GM21367 (cell line): ENCODE results near the gene JMJD7.

ENCODE experiments used
- ATAC-seq: cut with Tn5 transposase; IDR thresholded peaks from one replicate; pipeline ENCODE4 v1.9.1; 2021; ENCODE audit not compliant: unreplicated experiment

Gene JMJD7

GRCh38 chr15:41827880-41828806 is at the start of gene JMJD7:
Gene JMJD7 (plus strand): TSS chr15:41828092. CDS start chr15:41828125, 33 bp downstream.
- peak; percentile 48 for ATAC-seq

GRCh38 chr15:41778521-41778920 is 49.4 kb upstream of the JMJD7 start:
- ATAC-seq, result no peak

GRCh38 chr15:41779662-41780157 is 48.2 kb upstream of the JMJD7 start:
- ATAC-seq, result no peak

DNA sequence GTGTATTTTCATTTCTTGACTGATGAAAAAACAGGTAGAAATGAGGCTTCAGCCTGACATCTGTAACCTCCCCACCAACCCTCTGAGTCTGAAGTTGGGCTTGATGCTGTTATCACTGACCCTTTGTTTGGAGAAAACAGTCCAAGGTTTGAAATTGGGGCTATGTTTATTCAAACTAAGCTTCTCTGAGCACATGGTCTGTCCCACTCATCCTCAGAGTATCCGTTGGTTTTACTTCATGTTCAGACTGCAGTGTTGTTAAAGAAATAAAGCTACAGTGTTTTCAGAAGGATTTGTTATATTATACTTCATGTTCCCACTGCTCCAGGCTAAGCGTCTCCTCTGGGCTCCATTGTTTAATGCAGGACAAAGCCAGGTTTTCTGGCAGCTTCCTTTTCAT is 47.6 kb upstream of the JMJD7 start:
- no peak for ATAC-seq

- no peak for ATAC-seq
These were observed 47.2 kb upstream of the JMJD7 start for GRCh38 chr15:41780727-41781126.

DNA sequence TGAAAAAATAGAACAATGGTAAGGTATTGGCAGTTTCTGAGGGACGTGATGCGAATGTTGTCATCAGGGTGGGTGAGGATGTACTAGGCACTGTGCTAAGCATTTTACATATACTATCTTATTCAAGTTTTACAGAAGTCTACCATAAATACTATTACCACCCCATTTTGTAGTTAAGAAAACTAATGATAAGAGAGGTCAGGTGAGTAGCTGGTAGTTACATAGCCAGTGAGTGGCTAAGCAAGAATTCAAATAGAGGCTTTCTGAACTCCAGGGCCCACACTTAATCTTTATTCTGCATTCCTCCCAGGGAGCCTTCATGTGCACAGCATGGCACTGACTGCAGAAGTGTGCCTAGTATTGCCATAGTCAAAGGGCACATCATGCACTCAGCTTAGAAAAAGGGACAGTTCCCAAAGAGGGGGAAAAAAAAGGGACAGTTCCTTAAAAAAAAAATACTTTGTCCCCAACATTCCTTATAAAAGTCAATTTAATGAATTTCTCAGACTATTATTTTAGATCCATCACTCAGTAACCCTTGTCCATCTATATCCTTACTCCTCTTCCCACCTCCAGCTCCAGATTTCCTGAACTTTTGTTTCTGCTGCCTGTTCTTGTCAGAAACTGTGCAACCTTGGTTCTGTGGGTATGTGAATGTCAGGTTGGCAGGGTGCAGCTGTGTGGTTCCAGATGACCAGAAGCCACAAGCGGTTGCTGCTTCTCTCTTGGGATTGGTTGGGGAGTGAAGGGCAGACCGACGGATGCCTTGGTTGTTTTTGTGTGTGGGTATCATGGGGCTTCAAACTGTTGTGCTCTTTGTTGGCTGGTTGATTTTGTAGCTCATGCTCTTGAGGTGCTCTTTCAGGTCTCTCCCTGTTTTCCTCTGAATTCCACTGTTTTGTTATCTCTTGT is 45.3 kb upstream of the JMJD7 start:
- no peak for ATAC-seq

GRCh38 chr15:41783296-41783695 is 44.6 kb upstream of the JMJD7 start:
- no peak for ATAC-seq

GRCh38 chr15:41788262-41788661 is 39.6 kb upstream of the JMJD7 start:
- ATAC-seq, result no peak

GRCh38 chr15:41789236-41789635 is 38.7 kb upstream of the JMJD7 start:
- no peak for ATAC-seq

DNA sequence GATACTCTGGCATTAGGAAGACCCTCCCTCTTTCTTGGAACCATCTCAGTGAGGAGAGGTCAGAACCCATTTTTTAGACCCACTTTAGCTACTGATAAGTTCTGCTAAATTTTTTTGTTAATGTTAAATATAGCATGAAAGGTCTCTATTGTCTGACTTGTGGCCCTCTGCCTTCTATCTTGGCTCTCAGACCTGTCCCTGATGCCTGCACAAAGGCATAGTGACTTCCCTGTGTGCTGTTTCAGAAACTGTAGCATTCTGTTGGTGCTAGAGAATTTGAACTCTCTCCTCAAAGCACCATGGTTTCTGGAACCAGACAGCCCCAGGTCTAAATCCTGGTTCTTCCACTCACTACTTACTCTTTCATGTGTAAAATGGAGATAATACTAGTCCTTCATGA is 38.2 kb upstream of the JMJD7 start:
- no peak for ATAC-seq

DNA sequence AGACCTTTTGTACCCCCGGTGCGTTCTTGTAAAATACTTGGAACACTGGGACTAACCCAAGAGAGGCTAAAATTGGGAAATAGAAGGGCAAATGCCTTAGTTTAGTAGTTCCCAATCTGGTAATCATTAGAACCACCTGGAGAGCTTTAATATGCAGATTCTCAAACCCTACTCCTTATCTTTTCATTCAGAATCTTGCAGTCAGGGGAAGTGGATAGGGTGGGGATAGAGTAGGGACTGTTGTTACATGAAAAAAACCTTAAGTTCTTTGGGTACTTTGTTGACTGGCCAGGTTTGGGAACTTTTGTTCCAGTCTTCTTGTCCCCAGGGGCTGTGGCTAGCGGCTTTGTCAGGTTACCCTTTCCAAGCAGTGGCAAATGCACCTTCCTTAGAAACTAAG is 37.7 kb upstream of the JMJD7 start:
- no peak for ATAC-seq

GRCh38 chr15:41790756-41791546 is 36.9 kb upstream of the JMJD7 start:
- ATAC-seq, result no peak

DNA sequence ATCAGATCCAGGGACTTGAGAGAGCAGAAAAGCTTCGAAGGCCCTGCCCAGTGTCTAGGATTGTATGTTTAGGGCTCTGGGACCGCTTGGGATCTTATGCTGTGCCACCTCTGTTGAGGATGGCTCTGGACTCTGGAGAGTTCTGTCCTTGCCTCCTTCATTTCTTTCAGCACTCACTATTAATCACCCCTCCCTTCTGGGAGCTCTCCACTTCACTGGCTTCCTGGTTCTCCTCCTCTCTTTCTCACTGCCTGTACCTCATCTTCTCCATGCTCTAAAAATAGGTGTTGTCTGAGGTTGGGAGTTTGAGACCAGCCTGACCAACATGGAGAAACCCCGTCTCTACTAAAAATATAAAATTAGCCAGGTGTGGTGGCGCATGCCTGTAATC is 36.4 kb upstream of the JMJD7 start:
- ATAC-seq, result no peak

DNA sequence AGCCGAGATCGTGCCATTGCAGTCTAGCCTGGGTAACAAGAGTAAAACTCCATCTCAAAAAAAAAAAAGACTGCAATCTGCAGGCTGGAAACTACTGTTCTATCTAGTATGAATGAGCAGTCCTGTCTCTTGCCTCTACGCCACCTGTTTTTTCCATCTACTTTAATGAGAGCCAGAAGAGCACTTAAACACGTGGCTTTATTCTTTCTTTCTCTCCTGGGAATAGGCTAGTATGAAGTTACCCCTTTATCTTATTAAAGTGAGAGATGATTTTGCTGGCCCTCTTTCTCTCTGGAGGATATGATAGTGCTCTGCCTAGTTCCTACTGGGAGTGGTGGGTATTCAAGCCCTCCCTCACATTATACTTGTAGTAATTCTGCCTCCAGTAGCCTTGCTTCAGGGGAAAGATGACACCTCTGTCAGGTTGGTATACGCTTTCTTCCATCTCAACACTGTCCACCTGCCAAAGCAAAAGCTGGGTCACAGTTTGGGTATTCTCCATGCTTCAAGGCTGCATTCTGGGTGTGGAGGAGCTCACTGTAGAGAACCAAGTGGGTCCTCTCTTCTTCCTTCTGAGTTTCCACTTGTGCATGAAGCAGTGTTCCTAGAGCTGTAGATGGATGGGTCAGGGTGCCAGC is 35.8 kb upstream of the JMJD7 start:
- ATAC-seq, result no peak

- no peak for ATAC-seq
These were observed 33.8 kb upstream of the JMJD7 start for GRCh38 chr15:41794081-41794480.

GRCh38 chr15:41795996-41796856 is 31.7 kb upstream of the JMJD7 start:
- no peak for ATAC-seq

- ATAC-seq, result no peak
These were observed 30.5 kb upstream of the JMJD7 start for GRCh38 chr15:41797201-41797944.

DNA sequence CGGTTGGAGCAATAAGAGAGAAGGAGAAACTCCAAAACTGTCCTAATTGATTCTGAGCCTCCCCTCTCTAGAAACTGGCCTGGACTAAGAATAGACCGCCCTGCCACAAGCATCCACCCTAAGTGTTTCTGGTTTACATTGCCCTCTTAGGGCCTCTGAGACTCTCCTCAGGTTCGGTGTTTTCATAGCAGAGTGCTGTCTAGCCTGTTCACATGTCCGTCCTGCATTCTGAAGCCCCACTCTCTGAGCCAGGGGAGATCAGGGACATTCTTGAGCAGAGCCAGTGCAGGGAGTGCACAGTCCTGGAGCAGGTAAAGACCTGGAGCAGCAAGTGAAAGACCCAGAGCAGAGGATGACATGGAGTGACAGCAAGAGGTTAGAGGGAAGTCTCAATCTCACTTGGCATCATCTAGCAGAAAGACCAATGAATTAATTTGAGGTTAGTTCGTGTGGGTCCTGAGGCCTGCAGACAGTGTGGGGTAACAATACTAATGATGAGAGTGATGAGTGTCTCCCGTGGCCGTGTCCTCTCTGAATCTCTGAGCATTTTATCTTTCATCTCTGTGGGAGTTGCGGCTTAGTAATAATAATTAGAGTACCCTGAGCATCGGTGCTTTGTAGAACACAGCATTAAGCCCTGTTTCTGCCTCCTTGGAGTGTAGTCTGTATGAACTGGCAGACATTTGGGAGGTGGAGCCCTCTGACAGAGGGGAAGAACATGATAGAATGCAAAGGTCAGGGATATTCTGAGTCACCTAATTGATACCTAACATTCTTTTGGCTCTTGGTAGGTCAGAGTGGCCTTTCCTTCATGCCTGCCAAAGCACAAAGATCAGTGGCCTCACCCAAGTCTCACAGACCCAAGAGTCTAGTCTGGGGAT is 29.0 kb upstream of the JMJD7 start:
- ATAC-seq, result no peak
